WTC11 (cell line): Measurements from ENCODE around the gene PRKRA.

Experiments
- ATF1 ChIP-seq: sonication (generic); formaldehyde crosslinking; IDR thresholded peaks from 2 replicates; pipeline ENCODE4 v1.8.1; 2023; ENCODE audit warnings: mild to moderate bottlenecking, moderate library complexity, missing genetic modification reagents
- CTCF ChIP-seq: fragments of 200-600 bp; IDR thresholded peaks from 2 replicates; pipeline ENCODE4 v1.8.0; 2022; ENCODE audit warnings: antibody characterized with exemption
- ETV6 ChIP-seq: sonication (generic); formaldehyde crosslinking; IDR thresholded peaks from 2 replicates; pipeline ENCODE4 v1.8.1; 2022; ENCODE audit warnings: mild to moderate bottlenecking, missing genetic modification reagents
- NFYB ChIP-seq: sonication (generic); formaldehyde crosslinking; conservative IDR thresholded peaks from 2 replicates; pipeline ENCODE4 v1.8.0; 2022; ENCODE audit warnings: low read depth, missing genetic modification reagents
- SP1 ChIP-seq: sonication (generic); formaldehyde crosslinking; conservative IDR thresholded peaks from 2 replicates; pipeline ENCODE4 v1.8.1; 2022; ENCODE audit warnings: missing genetic modification reagents
- ZNF263 ChIP-seq: sonication (generic); formaldehyde crosslinking; IDR thresholded peaks from 2 replicates; pipeline ENCODE4 v1.8.1; 2022; ENCODE audit warnings: low read depth, mild to moderate bottlenecking, moderate library complexity, missing genetic modification reagents
- TF ChIP-seq, protein P1 (sequence below): fragments of 250-450 bp; sonication (Bioruptor Pico); IDR thresholded peaks from 2 replicates; pipeline ENCODE4 v1.9.0; 2021; ENCODE audit warnings: mild to moderate bottlenecking, borderline replicate concordance
- TF ChIP-seq, protein P2 (sequence below): sonication (generic); formaldehyde crosslinking; IDR thresholded peaks from 2 replicates; pipeline ENCODE4 v1.8.1; 2023; ENCODE audit warnings: mild to moderate bottlenecking, moderate library complexity, missing genetic modification reagents

DNA sequence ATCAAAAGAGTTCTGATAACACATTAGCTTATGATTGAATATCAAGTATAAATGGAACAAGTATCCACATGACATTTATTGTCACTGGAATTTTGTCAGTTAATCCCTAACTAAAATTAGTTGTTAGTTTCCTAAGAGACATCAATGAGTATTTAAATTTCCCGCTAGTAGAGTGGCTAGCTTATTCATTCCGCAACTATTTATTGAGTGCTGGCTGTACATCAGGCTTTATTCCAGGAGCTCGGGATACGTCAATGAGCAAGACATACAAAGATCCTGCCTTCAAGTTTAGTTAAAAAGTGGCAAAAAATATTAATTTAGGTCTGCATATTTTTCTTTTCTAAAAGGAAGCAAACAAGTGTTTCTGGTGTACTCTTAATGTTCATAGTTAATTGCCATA is 59.3 kb downstream of the PRKRA start:
- TF ChIP-seq CTCF (no peak), SP1 (CRISPR knock-in tag) (no peak), NFYB (CRISPR knock-in tag) (no peak), ATF1 (CRISPR knock-in tag) (no peak), ZNF263 (no peak), ETV6 (CRISPR knock-in tag) (no peak)
- TF ChIP-seq, protein P1, sequence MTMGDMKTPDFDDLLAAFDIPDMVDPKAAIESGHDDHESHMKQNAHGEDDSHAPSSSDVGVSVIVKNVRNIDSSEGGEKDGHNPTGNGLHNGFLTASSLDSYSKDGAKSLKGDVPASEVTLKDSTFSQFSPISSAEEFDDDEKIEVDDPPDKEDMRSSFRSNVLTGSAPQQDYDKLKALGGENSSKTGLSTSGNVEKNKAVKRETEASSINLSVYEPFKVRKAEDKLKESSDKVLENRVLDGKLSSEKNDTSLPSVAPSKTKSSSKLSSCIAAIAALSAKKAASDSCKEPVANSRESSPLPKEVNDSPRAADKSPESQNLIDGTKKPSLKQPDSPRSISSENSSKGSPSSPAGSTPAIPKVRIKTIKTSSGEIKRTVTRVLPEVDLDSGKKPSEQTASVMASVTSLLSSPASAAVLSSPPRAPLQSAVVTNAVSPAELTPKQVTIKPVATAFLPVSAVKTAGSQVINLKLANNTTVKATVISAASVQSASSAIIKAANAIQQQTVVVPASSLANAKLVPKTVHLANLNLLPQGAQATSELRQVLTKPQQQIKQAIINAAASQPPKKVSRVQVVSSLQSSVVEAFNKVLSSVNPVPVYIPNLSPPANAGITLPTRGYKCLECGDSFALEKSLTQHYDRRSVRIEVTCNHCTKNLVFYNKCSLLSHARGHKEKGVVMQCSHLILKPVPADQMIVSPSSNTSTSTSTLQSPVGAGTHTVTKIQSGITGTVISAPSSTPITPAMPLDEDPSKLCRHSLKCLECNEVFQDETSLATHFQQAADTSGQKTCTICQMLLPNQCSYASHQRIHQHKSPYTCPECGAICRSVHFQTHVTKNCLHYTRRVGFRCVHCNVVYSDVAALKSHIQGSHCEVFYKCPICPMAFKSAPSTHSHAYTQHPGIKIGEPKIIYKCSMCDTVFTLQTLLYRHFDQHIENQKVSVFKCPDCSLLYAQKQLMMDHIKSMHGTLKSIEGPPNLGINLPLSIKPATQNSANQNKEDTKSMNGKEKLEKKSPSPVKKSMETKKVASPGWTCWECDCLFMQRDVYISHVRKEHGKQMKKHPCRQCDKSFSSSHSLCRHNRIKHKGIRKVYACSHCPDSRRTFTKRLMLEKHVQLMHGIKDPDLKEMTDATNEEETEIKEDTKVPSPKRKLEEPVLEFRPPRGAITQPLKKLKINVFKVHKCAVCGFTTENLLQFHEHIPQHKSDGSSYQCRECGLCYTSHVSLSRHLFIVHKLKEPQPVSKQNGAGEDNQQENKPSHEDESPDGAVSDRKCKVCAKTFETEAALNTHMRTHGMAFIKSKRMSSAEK: no peak
- TF ChIP-seq, protein P2, sequence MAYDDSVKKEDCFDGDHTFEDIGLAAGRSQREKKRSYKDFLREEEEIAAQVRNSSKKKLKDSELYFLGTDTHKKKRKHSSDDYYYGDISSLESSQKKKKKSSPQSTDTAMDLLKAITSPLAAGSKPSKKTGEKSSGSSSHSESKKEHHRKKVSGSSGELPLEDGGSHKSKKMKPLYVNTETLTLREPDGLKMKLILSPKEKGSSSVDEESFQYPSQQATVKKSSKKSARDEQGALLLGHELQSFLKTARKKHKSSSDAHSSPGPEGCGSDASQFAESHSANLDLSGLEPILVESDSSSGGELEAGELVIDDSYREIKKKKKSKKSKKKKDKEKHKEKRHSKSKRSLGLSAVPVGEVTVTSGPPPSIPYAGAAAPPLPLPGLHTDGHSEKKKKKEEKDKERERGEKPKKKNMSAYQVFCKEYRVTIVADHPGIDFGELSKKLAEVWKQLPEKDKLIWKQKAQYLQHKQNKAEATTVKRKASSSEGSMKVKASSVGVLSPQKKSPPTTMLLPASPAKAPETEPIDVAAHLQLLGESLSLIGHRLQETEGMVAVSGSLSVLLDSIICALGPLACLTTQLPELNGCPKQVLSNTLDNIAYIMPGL (CRISPR knock-in tag): no peak
